ENCODE measurements around the gene ERICH4. TPM values are rescaled to one million over a fixed set of nuclear protein-coding genes. Genes with fewer than 3 reads are reported as not detected.

Gene ERICH4
- total and polyA plus RNA-seq, 2 of the 8 experiments (the other 6 are each of a cell fraction or from before 2014, with no cell fraction given), result not detected

DNA sequence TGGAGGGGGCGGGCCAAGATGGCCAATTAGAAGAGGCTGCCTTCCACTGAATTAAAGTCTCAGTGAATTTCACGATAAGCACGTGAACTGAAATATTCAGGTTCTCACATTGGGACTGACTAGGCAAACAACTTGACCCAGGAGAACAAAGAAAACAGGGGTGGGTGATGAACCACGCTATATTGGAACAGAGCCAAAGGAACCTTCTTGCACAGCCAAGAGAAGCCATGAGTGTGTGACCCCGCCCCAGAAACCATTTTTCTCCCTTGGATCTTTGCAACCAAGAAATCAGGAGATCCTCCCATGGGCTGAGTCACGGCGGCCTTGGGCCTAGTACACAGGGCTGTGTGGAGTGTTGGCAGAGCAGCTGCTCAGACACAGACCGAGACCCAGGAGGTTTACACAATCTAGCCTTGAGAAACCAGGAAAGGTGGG, 36.8 kb downstream of the ERICH4 start:
- Histone ChIP-seq H3K4ac (replicated peaks; ENCODE audit: insufficient read length, low read depth, low read length) (no peak overlapping the region), H3K4me2 (ENCODE audit: insufficient read depth in 1 of 2, low read depth in 2 of 2, low read length in 2 of 2) (no peak overlapping the region), H2BK12ac (ENCODE audit: low read depth, low read length) (no peak overlapping the region), H2BK15ac (ENCODE audit: low read length) (no peak overlapping the region), H2BK120ac (replicated peaks; ENCODE audit: low read depth, low read length) (no peak overlapping the region), H3K56ac (replicated peaks; ENCODE audit: insufficient read length, low read depth, low read length) (no peak overlapping the region), H3K23me2 (ENCODE audit: low read depth, low read length) (no peaks in the 10 kb centered on the region), H4K5ac (ENCODE audit: insufficient read length, low read depth, low read length) (no peak overlapping the region), H4K20me1 (replicated peaks in 1 of 2; ENCODE audit: control insufficient read depth in 1 of 2, insufficient read depth in 2 of 2, low read length in 2 of 2) (no peaks in the 10 kb centered on the region), H2BK20ac (ENCODE audit: low read length) (no peak overlapping the region), H3K18ac (ENCODE audit: extremely low read depth, low read length) (no peak overlapping the region), H3K27me3 (replicated peaks in 1 of 4; ENCODE audit: control insufficient read depth in 3 of 4, extremely low read depth in 1 of 4, insufficient read depth in 3 of 4, low read length in 3 of 4) (no peaks in the 10 kb centered on the region), H3K79me1 (ENCODE audit: low read depth, low read length) (no peaks in the 10 kb centered on the region), H3K36me3 (ENCODE audit: control insufficient read depth in 2 of 4, insufficient read depth in 4 of 4, low read length in 3 of 4) (no peaks in the 10 kb centered on the region), H3K23ac (ENCODE audit: insufficient read length) (no peak overlapping the region), H4K91ac (replicated peaks; ENCODE audit: insufficient read length, low read length) (no peak overlapping the region), H3K4me1 (replicated peaks in 1 of 4; ENCODE audit: control insufficient read depth in 3 of 4, insufficient read depth in 4 of 4, low read length in 3 of 4) (no peaks in the 10 kb centered on the region), H3K14ac (ENCODE audit: insufficient read length) (no peak overlapping the region), H3K9me3 (ENCODE audit: insufficient read depth in 2 of 2, low read depth in 1 of 2, low read length in 1 of 2) (peaks cover 50 to 79% of the 10 kb centered on the region in 2 experiments), H2AFZ (ENCODE audit: low read length) (no peak overlapping the region), H2AK5ac (ENCODE audit: low read depth, low read length) (no peak overlapping the region), H2BK5ac (ENCODE audit: low read depth, low read length) (no peak overlapping the region), H3K4me3 (ENCODE audit: extremely low read depth in 1 of 4, insufficient read depth in 2 of 4, low read depth in 3 of 4, low read length in 4 of 4) (no peak overlapping the region), H3K9ac (replicated peaks in 1 of 4; ENCODE audit: extremely low read depth in 1 of 4, low read depth in 3 of 4, low read length in 3 of 4) (no peak overlapping the region), H3K27ac (ENCODE audit: low read depth, low read length) (no peak overlapping the region), H4K8ac (ENCODE audit: extremely low read depth, insufficient read depth, low read length) (no peak overlapping the region), H3K79me2 (ENCODE audit: control insufficient read depth in 1 of 2, insufficient read depth in 2 of 2, low read length in 2 of 2) (no peaks in the 10 kb centered on the region)
- TF ChIP-seq RNF2 (IDR thresholded peaks at IDR 0.05; ENCODE audit: borderline replicate concordance, low read depth, low read length, missing control alignments, poor library complexity, severe bottlenecking) (no peak), EZH2 (IDR thresholded peaks at IDR 0.05; ENCODE audit: low read depth, low read length, severe bottlenecking) (no peak), SUZ12 (IDR thresholded peaks at IDR 0.05; ENCODE audit: low read length) (no peak), POLR2A (IDR thresholded peaks at IDR 0.05; ENCODE audit: control extremely low read depth in 1 of 2, low read depth in 2 of 2, low read length in 2 of 2) (no peak), PHF8 (conservative IDR thresholded peaks at IDR 0.05; ENCODE audit: low read depth, low read length) (no peak), NANOG (IDR thresholded peaks at IDR 0.05; ENCODE audit: insufficient read depth, low read depth, low read length, poor library complexity, severe bottlenecking) (no peak), CEBPB (IDR thresholded peaks at IDR 0.05; ENCODE audit: low read depth, low read length) (no peak), HDAC6 (IDR thresholded peaks at IDR 0.05; ENCODE audit: low read depth, low read length) (no peak), POLR2AphosphoS5 (IDR thresholded peaks at IDR 0.05; ENCODE audit: low read depth, low read length) (no peak)
- WGBS, 2 experiments (ENCODE audit: extremely low coverage in 1 of 2, insufficient coverage in 1 of 2, insufficient read length in 1 of 2, insufficient replicate concordance in 2 of 2, low coverage in 1 of 2, low lambda C conversion rate in 2 of 2, missing lambda C conversion rate in 1 of 2), result 78% methylated on average over 8 of the region's 8 CpGs; no CpG with 5 or more reads in 1 of the 2 experiments
- no peak for FAIRE-seq
- CTCF ChIA-PET (ENCODE audit: partially characterized antibody), result no interaction called here
- POLR2A ChIA-PET (ENCODE audit: partially characterized antibody), result no interaction called here
- DNase-seq (ENCODE audit: low read depth in 1 of 2, low spot score in 2 of 2), result no peak
